ENCODE data around the gene EVI5. TPM values are rescaled to one million over a fixed set of nuclear protein-coding genes. Genes with fewer than 3 reads are reported as not detected.

Gene EVI5
- total RNA-seq, 1 experiment from 2014 or later: 11.4 TPM

- Mint-ChIP-seq H3K36me3 (no peaks in the 10 kb centered on the region), H3K27me3 (ENCODE audit: low read depth) (no peaks in the 10 kb centered on the region), H3K4me1 (peaks cover 2% of the 10 kb centered on the region; the same call in 1 of the 2 replicates), H3K4me3 (no peak overlapping the region), H3K27ac (peak overlapping the region; percentile 44; the same call in 1 of the 2 replicates), H3K9me3 (no peaks in the 10 kb centered on the region)
- no peak for TF ChIP-seq MLX (CRISPR knock-in tag; IDR thresholded peaks at IDR 0.05)
- TF ChIP-seq USF1 (CRISPR knock-in tag; IDR thresholded peaks at IDR 0.05): no peak
- TF ChIP-seq ZNF263 (CRISPR knock-in tag; IDR thresholded peaks at IDR 0.05; ENCODE audit: low read depth): no peak
- no peak for TF ChIP-seq GRHL2 (CRISPR knock-in tag; IDR thresholded peaks at IDR 0.05; ENCODE audit: insufficient replicate concordance, severe bottlenecking)
- peak; percentile 40 for TF ChIP-seq CTCF (IDR thresholded peaks at IDR 0.05)
- TF ChIP-seq ZNF532 (CRISPR knock-in tag; IDR thresholded peaks at IDR 0.05; ENCODE audit: borderline replicate concordance): no peak
- peak; percentile 20 for DNase-seq (ENCODE audit: low spot score)
- peak; percentile 80 for ATAC-seq
- ChIA-PET POLR2A (interaction anchor here (1.2 to 1.4 kb wide), 2 partner anchors 14 to 33 kb away, joined by 3 to 5 read pairs; partner anchors contain the start of genes EVI5 and RPL5), CTCF (interaction anchor here (0.6 to 3.5 kb wide), 27 partner anchors 9 to 510 kb away, joined by 3 to 99 read pairs (median 5); partner anchors contain the start of genes EVI5, GFI1 and RPL5)
Observed at GRCh38 chr1:92817986-92818764, 33.3 kb upstream of the EVI5 start.

- ATAC-seq (no peak), DNase-seq (ENCODE audit: low spot score) (no peak)
- H3K9me3 Mint-ChIP-seq: no peaks in the 10 kb centered on the region
- no peak overlapping the region for H3K4me3 Mint-ChIP-seq
- H3K36me3 Mint-ChIP-seq: no peaks in the 10 kb centered on the region
- TF ChIP-seq USF1 (CRISPR knock-in tag; IDR thresholded peaks at IDR 0.05) (no peak), GABPB1 (CRISPR knock-in tag; IDR thresholded peaks at IDR 0.05) (peak; percentile 37; the same call in 1 of the 2 replicates), AFF4 (CRISPR knock-in tag; IDR thresholded peaks at IDR 0.05; ENCODE audit: borderline replicate concordance) (no peak), FOXJ3 (CRISPR knock-in tag; IDR thresholded peaks at IDR 0.05; ENCODE audit: borderline replicate concordance) (no peak)
- peaks cover 2% of the 10 kb centered on the region; the same call in 1 of the 2 replicates for H3K4me1 Mint-ChIP-seq
- H3K27me3 Mint-ChIP-seq (ENCODE audit: low read depth): no peaks in the 10 kb centered on the region
- ChIA-PET CTCF (interaction anchor here (1.6 to 1.8 kb wide), 2 partner anchors 13 to 507 kb away, joined by 3 to 14 read pairs; no protein-coding TSS in a partner anchor), POLR2A (interaction anchor here (1.4 kb wide), 1 partner anchor 15 kb away, joined by 5 read pairs; the partner anchor contains the start of gene RPL5)
- no peak overlapping the region for H3K27ac Mint-ChIP-seq
Observed at GRCh38 chr1:92817137-92817697, 32.3 kb upstream of the EVI5 start.
